Frontal cortex (tissue), 4 donors: ENCODE results near the gene TMEM134. TPM values are rescaled to one million over a fixed set of nuclear protein-coding genes. Genes with fewer than 3 reads are reported as not detected.
A peak's percentile ranks its signal among the peaks of the same experiment; 100 is the strongest.

ENCODE experiments used
- DNase-seq, 2 donors: peaks; one replicate each; pipeline ENCODE4 v3.0.0; 2012; ENCODE audit warnings: low spot score in 2 of 2
- FAIRE-seq: peaks from 2 replicates; lab custom pipeline; 2012; peaks lifted over from hg19 to GRCh38; lab: Jason Lieb, UNC
- total RNA-seq: library from RNA; depleted of rRNA; stranded (reverse); fragments of >200 nt; gene quantifications from one replicate; pipeline ENCODE4 v1.2.3, GENCODE V29; 2014
- donor health status: control.
- donor health status: control.
- donor health status: control.

TMEM134 gene
- total RNA-seq, 1 donor from 2014 or later: 17.5 TPM

DNA sequence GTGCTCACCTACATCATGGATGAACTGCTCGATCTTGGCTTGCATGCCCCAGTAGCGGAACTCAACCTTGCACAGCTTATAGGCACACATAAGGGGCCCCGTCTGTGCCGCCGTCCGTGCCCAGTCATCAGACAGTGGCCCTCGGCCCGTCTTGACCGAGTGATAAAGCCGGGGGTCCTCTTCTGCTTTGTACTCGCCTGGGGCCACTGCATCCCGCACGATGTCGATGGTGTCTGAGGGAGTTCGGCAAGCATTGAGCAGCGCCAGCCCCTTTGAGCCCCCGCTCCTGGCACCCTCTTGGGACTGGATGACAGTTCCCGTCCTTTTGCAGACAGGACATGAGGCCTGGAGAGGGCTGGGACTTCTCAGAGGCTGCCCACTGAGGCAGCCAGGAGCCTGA is 32.8 kb upstream of the TMEM134 start:
- FAIRE-seq (no peak), DNase-seq (no peak)

DNA sequence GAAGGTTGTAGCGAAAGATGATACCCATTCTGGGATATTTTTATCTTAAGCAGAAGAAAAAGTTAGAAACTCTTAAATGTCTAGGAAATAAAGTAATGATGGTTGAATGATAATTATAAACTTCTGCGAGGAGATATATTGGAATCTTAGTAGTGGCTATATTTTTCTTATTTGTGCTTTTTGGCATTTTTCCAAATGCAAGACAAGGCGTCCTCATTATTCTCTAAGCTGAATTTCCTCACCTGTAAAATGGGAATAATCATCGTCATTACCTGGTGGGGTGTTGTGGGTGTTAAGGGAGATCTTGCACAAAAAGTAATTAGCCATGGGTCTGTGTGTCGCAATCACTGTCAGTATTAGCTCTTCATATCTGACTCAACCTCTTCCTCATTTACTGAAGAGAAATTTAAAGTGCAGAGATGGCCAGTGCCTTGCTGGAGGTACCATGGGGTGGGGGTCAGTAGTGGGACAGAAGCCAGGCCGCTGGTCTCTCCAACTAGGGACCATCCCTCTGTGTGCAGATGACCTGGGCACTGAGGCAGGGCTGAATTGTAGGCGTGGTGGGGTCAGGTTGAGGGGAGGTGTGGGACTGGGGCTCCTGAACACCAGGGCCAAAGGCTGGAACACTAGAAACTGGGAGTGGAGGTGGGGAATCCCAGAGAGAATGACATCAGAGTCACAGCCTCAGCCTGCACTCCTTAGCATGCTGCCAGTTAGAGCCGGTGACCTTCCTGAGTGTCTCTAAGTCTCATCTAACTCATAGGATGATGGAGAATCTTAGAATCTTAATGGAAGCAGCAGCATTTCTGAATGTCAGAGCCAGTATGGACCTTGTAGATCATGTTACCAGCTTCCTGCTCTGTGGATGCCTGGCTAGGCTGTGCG is 32.0 kb upstream of the TMEM134 start:
- FAIRE-seq (no peak), DNase-seq (no peak)

DNA sequence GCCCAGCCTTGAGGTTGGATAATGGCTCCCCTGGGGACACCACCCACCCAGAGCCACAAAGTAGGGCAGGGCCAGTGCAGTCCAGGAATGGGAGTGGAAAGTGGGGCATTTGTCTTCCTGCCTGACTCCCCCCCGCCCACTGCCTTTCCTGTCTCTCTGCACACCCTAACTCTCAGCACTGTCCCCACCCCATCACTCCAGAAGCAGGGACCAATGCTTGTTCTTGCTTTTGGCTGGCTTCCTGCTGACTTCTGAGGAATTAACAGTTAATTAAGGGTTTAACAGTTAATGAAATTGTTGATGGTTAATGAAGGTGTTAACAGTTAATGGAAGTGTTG is 31.4 kb upstream of the TMEM134 start:
- FAIRE-seq: no peak
- no peak for DNase-seq

DNA sequence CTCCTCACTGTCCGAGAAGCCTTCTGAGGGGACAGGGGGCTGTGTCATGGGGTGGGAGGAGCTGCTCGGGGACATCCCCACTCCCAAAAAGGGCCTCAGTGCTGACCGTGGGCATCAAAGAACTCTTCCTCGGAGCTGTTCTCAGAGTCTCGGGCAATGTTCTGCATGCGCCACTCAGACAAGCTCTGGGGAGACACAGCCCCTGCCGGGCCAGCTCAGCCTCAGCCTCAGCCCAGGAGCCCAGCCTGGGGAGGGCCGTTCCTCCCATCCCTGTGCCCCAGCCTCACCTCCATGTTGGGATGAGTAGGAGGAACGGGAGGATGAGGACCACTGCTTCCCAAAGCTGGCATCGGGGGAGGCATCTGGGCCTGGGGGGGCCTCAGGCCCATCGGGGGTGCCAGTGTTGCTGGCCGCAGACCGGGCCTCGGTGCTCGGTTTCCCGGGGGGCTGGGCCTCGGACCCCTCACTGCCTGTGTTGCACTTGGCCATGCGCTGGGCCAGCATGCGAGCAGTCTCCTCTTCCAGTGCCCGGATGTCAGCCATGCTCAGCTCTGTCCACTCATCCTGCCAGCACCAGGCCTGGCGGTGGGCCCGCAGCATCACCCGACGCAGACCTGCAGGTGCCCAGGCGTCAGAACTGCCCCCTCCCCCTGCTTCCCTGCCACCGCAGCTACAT is 30.9 kb upstream of the TMEM134 start:
- FAIRE-seq (no peak), DNase-seq (no peak)

DNA sequence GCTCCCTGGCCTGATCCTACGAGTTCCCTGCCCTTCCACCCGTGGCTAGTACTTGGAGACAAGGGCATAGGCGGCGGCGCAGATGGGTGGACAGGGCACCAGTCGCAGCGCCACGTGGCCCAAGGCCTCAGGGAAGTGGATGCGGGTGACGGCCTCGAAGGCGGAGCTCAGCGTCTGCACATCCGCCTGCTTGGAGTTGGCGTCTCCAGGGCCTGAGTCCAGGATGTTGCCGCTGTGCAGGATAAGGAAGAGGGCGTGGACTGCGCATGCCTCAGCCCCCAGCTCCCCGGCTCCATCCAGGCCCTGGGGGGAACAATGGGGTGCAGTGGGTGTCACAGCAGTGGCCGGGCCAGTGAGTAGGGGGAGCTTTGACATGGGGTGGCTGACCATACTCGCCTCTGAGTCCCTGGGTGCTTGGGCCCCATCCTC is 29.5 kb upstream of the TMEM134 start:
- FAIRE-seq (no peak), DNase-seq (no peak)

DNA sequence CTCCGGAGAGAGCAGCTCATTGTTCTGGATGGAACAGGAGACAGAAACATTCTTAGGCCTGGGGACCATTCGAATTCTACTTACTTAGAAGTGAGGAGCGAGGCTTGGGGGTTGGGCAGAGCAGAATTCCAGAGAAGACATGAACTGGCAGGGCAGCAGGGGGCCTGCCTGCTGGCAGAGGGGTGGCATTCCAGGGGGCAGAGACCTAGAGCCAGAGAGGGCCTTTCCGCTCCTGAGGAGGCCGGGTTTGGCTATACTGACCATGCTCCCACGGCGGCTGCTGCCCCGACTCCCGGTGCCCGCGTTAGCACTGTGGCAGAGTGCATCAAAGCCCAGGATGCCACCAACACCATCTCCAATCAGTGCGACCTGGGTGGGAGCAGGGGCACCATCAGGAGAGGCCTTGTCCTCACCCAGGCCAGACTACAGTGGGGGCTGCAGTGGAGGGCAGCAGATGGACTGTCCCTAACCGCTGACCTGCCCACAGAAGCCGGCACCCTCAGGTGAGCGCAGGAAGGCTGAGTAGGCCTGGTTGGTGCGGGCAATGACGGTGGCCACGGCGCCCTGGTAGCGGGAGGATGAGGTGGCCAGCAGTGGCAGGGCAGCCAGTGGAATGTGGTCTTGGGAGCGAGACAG is 28.7 kb upstream of the TMEM134 start:
- DNase-seq: no peak
- no peak for FAIRE-seq

DNA sequence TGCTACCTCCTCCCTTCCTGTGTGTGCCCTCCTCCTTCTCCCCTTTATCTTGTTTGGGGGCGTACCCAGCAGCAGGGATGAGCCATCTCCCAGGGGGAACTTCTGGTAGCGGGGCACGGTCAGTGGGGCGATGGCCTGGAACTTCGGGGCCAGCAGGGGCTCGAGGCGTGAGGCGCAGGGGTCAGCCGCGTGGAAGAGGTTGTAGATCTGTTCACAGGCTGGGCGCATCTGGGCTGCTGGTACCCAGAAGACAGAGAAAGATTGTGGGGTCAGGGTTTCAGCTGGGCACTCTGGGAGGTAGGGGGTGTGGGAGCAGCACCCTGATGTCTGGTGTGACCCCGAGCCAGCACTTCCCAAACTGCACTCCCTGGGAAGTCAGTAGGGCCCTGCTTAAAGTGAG is 27.1 kb upstream of the TMEM134 start:
- DNase-seq (no peak), FAIRE-seq (no peak)

DNA sequence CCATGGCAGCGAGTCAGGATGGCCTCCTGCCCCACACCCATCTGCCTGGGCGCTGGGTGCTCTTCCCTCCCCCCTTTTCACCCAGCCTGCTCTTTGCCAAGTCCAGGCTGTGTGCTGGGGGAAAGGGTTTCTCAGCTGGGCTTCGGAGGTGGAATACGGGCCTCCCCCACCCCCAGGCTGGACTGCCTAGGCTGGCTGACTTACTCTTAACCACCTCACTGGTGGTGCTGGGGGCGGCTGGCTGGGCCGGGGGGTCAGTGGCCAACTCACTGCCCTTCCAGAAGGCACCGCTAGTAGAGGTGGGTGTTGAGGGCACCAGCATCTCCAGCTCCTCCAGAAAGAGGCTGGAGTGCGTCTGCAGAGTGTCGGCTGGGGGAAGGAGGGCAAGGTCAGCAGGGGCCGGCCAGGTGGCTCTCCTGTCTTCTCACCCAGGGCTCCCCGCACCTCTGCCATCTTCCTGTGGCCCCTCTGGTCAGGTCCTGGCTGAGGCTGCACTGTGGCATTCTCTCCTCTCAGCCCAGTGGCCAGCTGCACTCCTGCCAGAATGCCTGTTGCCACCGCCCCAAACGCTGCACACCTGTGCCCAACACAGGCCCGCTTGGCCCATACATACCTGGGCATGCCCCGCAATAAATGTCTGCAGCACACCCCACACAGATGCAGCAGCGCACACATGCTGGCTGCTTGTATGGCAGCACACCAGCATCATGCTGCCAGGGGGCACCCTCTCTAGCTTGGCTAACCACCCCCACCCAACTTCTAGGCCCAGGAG is 26.4 kb upstream of the TMEM134 start:
- DNase-seq: no peak
- FAIRE-seq: no peak

DNA sequence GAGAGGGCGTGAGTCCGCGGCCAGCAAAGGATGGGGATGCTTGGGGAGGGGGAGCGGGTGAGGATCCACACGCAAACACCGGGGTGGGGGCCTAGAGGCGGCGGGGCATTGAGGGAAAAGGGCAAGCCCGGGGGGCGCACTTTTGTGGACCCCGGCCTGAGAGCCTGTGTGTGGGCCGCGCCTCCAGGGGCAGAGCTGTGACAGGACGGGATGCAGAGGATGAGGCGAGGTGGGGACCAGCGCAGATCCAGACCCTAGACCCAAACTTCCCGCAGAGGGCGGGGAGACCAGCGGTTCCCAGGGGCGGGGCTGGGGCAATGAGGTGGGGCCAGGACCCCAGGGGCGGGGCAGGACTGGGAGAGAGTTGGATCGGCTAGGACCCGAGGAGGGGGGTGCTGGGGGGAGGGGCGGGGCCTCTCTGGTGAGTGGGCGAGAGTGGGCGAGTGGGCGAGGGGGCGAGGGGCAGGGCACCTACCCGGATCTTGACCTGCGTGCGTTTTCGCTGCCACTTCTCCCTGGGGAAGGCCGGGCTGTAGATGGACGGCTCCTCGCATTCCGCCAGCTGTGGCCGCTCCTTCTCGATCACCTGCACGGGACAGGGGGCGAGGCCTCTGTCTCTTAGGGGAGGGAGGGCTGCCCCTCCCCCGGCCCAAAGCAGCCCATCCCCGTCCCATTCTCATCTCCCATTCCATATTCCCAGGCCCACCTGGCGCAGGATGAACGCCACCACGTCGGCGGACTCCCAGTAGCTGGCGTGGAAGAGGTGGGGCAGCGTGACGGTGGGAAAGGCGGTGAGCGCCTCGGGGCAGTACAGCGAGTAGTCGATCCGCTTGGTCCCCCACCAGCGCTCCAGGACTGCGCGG is 25.6 kb upstream of the TMEM134 start:
- no peak for FAIRE-seq

DNA sequence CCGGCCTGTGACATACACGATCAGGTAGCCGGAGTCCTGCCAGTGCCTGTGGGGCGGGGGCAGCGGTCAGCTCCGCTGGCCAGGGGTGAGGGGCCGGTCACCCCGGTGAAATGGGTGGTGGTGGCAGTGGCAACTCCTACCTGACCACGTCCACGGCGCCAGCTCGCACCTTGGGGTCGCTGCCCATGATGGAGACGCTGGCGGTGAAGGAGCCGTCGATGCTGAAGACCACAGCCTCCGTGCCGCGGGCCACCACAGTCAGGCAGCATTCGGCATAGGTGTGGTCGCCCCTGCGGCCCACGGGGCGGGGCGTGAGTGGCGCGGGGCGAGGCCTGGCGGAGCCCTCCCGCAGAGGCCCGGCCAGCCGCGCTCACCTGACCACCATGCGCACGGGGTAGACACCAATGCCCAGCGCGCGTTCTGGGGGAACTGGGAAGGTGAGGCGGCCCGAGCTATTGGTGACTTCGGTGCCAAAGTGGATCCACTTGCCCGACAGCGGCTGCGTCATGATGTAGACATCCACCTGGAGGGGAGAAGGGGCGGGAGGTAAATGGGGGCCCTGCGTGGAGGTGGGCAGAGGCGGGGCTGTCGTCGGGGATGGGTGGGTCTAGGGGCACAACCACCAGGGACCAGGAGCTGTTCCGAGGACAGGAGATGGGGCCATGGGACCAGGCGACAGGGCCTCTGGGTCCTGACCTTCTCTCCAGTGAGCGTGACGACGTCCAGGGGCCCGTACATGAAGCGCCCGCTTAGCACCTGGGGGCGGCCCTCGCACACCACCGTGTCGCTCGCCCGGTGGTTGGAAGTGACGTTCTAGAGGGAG is 24.7 kb upstream of the TMEM134 start:
- DNase-seq (no peak), FAIRE-seq (no peak)

More for the DNA sequence above, 25.6 kb upstream of the TMEM134 start:
- no peak for DNase-seq

DNA sequence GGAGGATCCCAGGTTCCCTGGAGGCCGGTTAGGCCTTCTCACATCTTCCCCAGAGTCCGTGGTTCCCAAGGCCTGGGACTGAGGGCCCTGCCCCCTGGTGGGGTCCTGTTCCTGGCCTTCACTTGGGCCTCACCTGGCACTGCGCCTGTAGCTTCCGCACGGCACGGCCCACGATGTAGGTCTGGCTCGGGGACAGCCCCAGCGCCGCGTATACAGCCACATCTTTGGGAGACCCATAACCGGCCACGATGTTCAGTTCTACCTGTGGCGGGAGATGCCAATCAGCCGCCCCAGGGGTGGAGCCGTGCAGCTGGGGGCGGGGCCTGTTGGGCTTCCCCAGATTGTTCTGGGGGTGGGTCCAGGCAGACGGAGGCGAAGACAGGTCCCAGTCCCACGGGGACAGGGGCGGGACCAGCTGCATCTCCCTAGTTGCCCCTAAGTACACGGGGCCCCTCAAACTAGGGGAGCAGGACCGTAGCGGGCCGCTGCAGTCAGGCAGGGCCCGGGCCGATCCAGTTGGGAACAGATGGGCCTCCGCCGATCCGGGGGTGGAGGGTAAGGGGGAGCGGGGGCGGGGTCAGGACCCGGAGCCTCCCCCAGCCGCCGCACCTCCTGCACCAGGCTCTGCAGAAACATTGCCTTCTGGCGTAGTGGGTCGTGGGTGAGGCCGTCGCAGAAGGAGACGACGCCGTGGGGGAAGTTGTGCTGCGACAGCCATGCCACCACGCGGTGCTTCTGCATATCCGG is 23.9 kb upstream of the TMEM134 start:
- FAIRE-seq: no peak
- peak in 1 of 2 donors; percentile 30 for DNase-seq

DNA sequence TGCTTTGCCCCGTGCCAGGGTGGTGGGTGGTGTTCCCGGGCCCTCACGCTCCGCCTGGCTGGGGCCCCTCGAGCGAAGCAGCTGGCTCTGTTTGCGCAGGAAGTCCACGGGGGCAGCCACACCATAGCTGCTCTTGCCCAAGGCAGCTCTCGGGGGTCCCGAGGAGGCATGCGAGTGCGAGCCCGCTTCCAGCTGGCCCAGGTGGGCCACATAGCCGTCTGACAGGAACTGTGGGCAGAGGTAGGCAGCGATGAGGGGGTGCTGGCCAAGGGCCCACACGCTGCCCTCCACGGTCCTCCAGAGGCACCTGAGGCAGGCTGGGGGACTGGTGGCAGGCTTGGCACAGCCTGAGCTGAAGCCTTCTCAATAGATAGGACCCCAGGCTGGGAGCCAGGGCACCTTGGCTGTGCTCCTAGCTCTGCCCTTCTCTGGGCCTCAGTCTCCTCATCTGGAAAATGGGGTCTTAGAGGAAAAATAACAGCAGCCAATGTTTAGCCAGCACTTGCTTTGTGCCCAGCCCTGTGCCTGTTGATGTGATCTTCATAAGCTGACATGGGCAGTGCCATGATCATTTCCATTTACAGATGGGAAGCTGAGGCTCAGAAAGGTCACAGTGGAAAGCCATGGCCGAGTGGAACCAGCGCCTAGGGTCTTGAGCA is 23.1 kb upstream of the TMEM134 start:
- FAIRE-seq (no peak), DNase-seq (no peak)

DNA sequence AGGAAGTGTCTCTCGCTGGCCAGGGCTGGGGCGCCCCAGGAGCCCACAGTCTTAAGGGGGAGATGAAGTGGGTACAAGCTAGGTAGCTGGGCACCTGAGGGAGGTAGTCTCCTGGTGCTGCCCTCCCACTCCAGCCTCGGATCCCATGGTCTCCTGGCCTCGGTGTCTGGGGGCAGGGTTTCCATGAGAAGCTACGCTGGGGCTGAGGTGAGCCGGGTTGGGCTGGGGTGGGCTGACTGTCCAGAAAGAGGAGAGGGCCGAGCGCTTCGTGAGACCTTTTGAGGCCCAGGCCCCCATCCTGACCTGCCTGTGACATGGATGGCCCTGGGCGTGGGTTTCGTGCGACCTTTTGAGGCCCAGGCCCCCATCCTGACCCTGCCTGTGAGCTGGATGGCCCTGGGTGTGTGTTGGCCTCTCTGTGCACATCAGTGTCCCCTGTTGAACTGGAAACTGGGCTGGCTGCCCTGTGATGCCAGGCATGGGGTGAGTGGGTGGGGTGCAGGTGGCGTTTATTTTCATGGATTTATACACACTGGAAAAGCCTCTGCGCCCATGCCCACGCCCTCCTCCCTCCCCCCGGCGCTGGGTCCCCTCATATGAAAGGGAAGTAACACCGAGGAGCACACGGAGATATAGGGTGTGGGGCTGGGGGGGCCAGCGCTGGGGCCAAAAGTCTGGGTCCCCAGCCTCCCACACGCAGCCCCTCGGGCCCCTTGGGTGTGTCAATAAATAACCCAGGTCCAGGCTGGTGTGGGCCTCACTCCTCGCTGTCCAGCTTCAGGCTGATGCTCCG is 22.4 kb upstream of the TMEM134 start:
- DNase-seq: no peak
- FAIRE-seq: no peak

DNA sequence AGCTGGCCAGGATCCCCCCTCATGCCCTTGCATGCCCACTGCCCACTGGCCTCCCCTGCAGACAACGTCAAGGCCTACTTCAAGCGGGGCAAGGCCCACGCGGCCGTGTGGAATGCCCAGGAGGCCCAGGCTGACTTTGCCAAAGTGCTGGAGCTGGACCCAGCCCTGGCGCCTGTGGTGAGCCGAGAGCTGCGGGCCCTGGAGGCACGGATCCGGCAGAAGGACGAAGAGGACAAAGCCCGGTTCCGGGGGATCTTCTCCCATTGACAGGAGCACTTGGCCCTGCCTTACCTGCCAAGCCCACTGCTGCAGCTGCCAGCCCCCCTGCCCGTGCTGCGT is 21.6 kb upstream of the TMEM134 start:
- no peak for FAIRE-seq
- DNase-seq: no peak

DNA sequence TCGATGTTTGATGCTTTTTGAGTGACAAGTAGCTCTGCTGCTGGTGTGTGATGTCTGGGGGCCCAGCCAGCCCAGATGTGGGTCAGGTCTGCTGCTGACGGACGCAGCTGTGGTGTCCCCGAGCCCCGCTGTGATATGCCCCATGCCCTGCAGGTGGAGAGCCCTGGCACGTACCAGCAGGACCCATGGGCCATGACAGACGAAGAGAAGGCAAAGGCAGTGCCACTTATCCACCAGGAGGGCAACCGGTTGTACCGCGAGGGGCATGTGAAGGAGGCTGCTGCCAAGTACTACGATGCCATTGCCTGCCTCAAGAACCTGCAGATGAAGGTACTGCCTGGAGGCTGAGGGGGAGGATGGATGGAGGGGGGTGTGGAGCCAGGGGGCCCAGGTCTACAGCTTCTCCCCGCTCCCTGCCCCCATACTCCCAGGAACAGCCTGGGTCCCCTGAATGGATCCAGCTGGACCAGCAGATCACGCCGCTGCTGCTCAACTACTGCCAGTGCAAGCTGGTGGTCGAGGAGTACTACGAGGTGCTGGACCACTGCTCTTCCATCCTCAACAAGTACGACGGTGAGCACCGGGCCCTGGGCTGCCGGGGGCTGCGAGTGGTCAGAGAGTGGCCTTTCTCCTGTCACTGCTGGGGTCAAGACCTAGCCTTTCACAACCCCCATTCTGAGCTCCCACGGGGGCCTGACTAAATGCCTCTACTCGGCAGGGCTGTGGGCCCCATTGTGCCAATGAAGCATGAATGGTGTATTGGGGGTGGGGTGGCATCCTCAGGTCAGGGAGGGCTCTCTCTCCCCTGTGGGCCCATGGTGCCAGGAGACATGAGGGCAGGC is 21.1 kb upstream of the TMEM134 start:
- FAIRE-seq (no peak), DNase-seq (no peak)
